ENCODE data around the gene ISG15. TPM values are rescaled to one million over a fixed set of nuclear protein-coding genes. Genes with fewer than 3 reads are reported as not detected.

Gene ISG15
- total and polyA plus RNA-seq, 9 of the 15 experiments (the other 6 are each of a cell fraction or from before 2014, with no cell fraction given): 0.40 to 58.3 (median 12.2) TPM

GRCh38 chr1:969260-969855, 43.9 kb upstream of the ISG15 start (continued):
- TF ChIP-seq ZBTB43 (CRISPR knock-in tag; IDR thresholded peaks at IDR 0.05) (peak; percentile 87; the same call in 1 of the 2 replicates), RHOXF2B (CRISPR knock-in tag; conservative IDR thresholded peaks at IDR 0.05) (no peak), SMARCA4 (IDR thresholded peaks at IDR 0.05) (no peak), KDM1A (IDR thresholded peaks at IDR 0.05) (peak in 1 of 2 experiments; percentile 98; a peak in 2 of 4 replicates), PHB (CRISPR knock-in tag; IDR thresholded peaks at IDR 0.05) (no peak), RFX1 (IDR thresholded peaks at IDR 0.05) (no peak)

- no peak for ATAC-seq
- peaks cover 6% of the 10 kb centered on the region for H3K9me3 ChIP-seq (replicated peaks; ENCODE audit: control insufficient read depth, insufficient read depth, low read depth, low read length)
- no peak overlapping the region for H3K9ac ChIP-seq (ENCODE audit: insufficient read depth in 1 of 2, low read depth in 2 of 2, low read length in 2 of 2)
- no peaks in the 10 kb centered on the region for H4K20me1 ChIP-seq (replicated peaks; ENCODE audit: control insufficient read depth, insufficient read depth, low read length)
- 42% methylated on average over 29 of the region's 33 CpGs for WGBS (ENCODE audit: insufficient coverage, low coverage, missing lambda C conversion rate)
- H3K27ac ChIP-seq (ENCODE audit: extremely low read depth, low read depth, low read length): no peak overlapping the region
- peaks cover 14 to 76% of the 10 kb centered on the region in 2 experiments; a peak in 4 of 5 replicates for H3K4me1 ChIP-seq (replicated peaks in 1 of 2; ENCODE audit: control insufficient read depth in 2 of 2, insufficient read depth in 2 of 2, low read length in 2 of 2)
- no peaks in the 10 kb centered on the region for H3K9me1 ChIP-seq (ENCODE audit: control insufficient read depth, insufficient read depth, low read length)
- BruUV-seq (replicated peaks): no TSS peak
- H3K27me3 ChIP-seq (ENCODE audit: control insufficient read depth in 2 of 2, insufficient read depth in 2 of 2, low read length in 2 of 2): peaks cover 0 to 28% of the 10 kb centered on the region in 2 experiments; a peak in 2 of 5 replicates
- H3K36me3 ChIP-seq (ENCODE audit: control insufficient read depth, insufficient read depth, low read length): peaks cover 5% of the 10 kb centered on the region; the same call in 1 of the 3 replicates
- in situ Hi-C loops (cut with MboI): no loop called here
- H3K79me2 ChIP-seq (ENCODE audit: control insufficient read depth, insufficient read depth, low read length): no peaks in the 10 kb centered on the region
- no peak for FAIRE-seq
- no peak overlapping the region for H3K4me3 ChIP-seq
- CTCF ChIA-PET (ENCODE audit: low intra/inter-chr PET ratio): no interaction called here
- POLR2A ChIA-PET: interaction anchor here (0.5 to 0.6 kb wide), 2 partner anchors 81 to 421 kb away, joined by 3 read pairs; no protein-coding TSS in a partner anchor
- intact Hi-C loops (cut with micrococcal nuclease): no loop called here
- TF ChIP-seq MYBL2 (IDR thresholded peaks at IDR 0.05; ENCODE audit: low read depth) (no peak), MYBL2 (CRISPR knock-in tag; IDR thresholded peaks at IDR 0.05; ENCODE audit: borderline replicate concordance) (no peak), RBM14 (IDR thresholded peaks at IDR 0.05; ENCODE audit: borderline replicate concordance, insufficient read depth, low read depth, low read length) (0 out of 2 replicates have a peak, but pooled peaks have one; percentile 39)
- no peak overlapping the region for H2AFZ ChIP-seq (ENCODE audit: low read depth, low read length)
- no peak overlapping the region for H3K4me2 ChIP-seq (ENCODE audit: insufficient read depth, low read length)
- no peak for DNase-seq (ENCODE audit: extremely low read depth in 1 of 4, low spot score in 3 of 4)
These were observed 42.9 kb upstream of the ISG15 start for GRCh38 chr1:970242-970972.
